22Rv1 (cell line): ENCODE measurements around the gene R3HCC1L.

Source experiments
- CTCF ChIP-seq: fragments of 450-650 bp; IDR thresholded peaks from 2 replicates; pipeline ENCODE4 v1.5.1; 2017; ENCODE audit warnings: mild to moderate bottlenecking
- ZFX ChIP-seq: fragments of 450-650 bp; IDR thresholded peaks from 2 replicates; pipeline ENCODE4 v1.6.1; 2017; ENCODE audit warnings: antibody characterized with exemption, borderline replicate concordance

DNA sequence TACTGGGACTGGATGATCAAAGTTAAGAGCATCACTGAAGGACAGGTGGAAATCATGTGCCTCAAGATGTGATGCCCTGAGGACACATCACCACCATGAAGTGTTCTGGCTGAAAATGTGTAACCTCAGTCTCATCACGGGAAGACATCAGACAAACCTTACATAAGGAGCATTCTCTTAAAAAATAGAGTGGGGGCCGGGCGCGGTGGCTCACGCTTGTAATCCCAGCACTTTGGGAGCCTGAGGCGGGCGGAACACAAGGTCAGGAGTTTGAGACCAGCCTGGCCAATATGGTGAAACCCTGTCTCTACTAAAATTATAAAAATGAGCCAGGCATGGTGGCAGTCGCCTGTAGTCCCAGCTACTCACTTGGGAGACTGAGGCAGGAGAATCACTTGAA is 67.9 kb downstream of the R3HCC1L start:
- TF ChIP-seq CTCF (no peak), ZFX (no peak)
